H1 (cell line): Measurements from ENCODE around the gene MRE11. TPM values are rescaled to one million over a fixed set of nuclear protein-coding genes. Genes with fewer than 3 reads are reported as not detected.

Experiments
- CTCF ChIA-PET: fragments of 300-600 bp; sonication (Branson Sonifier 250); formaldehyde crosslinking; loops from one replicate; lab custom pipeline; 2021; ENCODE audit not compliant: partially characterized antibody; lab: Charles Lee
- POLR2A ChIA-PET: fragments of 300-600 bp; sonication (Branson Sonifier 250); formaldehyde crosslinking; loops from one replicate; lab custom pipeline; 2021; ENCODE audit warnings: inconsistent platforms; ENCODE audit not compliant: partially characterized antibody; lab: Charles Lee
- DNase-seq, 2 experiments: peaks; one replicate each; pipeline versions ENCODE4 v3.0.0 to v3.0.0-alpha.2; 2010 to 2022; ENCODE audit warnings: low spot score in 2 of 2, low read depth in 1 of 2, mixed read lengths in 1 of 2
- FAIRE-seq: peaks from 2 replicates; lab custom pipeline; 2011; peaks lifted over from hg19 to GRCh38; lab: Jason Lieb, UNC
- H2AFZ ChIP-seq: 2 replicates; pipeline ENCODE4 v1.8.1; 2012; ENCODE audit warnings: low read length, inconsistent platforms
- H2AK5ac ChIP-seq: 2 replicates; pipeline ENCODE4 v1.6.1; 2013; ENCODE audit warnings: low read depth, low read length
- H2BK120ac ChIP-seq: replicated peaks from 2 replicates; pipeline ENCODE3; 2013; ENCODE audit warnings: low read depth, low read length, inconsistent platforms
- H2BK12ac ChIP-seq: 2 replicates; pipeline ENCODE4 v1.6.1; 2013; ENCODE audit warnings: low read depth, low read length
- H2BK15ac ChIP-seq: 2 replicates; pipeline ENCODE4 v1.6.1; 2013; ENCODE audit warnings: low read length
- H2BK20ac ChIP-seq: 2 replicates; pipeline ENCODE4 v1.6.1; 2013; ENCODE audit warnings: low read length
- H2BK5ac ChIP-seq: 2 replicates; pipeline ENCODE4 v1.6.1; 2013; ENCODE audit warnings: low read depth, low read length
- H3K14ac ChIP-seq: 2 replicates; pipeline ENCODE4 v1.6.1; 2013; ENCODE audit warnings: inconsistent platforms; ENCODE audit not compliant: insufficient read length
- H3K18ac ChIP-seq: 2 replicates; pipeline ENCODE4 v1.6.1; 2013; ENCODE audit warnings: low read length; ENCODE audit errors: extremely low read depth
- H3K23ac ChIP-seq: 2 replicates; pipeline ENCODE4 v1.6.1; 2013; ENCODE audit warnings: inconsistent platforms; ENCODE audit not compliant: insufficient read length
- H3K23me2 ChIP-seq: 2 replicates; pipeline ENCODE4 v1.6.1; 2013; ENCODE audit warnings: low read depth, low read length
- H3K27ac ChIP-seq: 2 replicates; pipeline ENCODE4 v1.6.1; 2011; ENCODE audit warnings: low read depth, low read length, inconsistent platforms
- H3K27me3 ChIP-seq, 4 experiments: replicated peaks in 1 of 4; 1 replicate in 1 of 4; 2 replicates in 3 of 4; pipeline versions ENCODE4 v1.6.1 to v1.8.1; 2011 to 2013; ENCODE audit warnings: low read length in 3 of 4, mild to moderate bottlenecking in 3 of 4, inconsistent platforms in 2 of 4, mixed read lengths in 2 of 4, moderate library complexity in 1 of 4; ENCODE audit not compliant: control insufficient read depth in 3 of 4, insufficient read depth in 3 of 4; ENCODE audit errors: extremely low read depth in 1 of 4
- H3K36me3 ChIP-seq, 4 experiments: 2 replicates each; pipeline versions ENCODE4 v1.6.1 to v1.8.1; 2011 to 2013; ENCODE audit warnings: mild to moderate bottlenecking in 4 of 4, low read length in 3 of 4, moderate library complexity in 2 of 4, control low read depth in 1 of 4, inconsistent platforms in 1 of 4; ENCODE audit not compliant: insufficient read depth in 4 of 4, control insufficient read depth in 2 of 4
- H3K4ac ChIP-seq: replicated peaks from 2 replicates; pipeline ENCODE3; 2013; ENCODE audit warnings: low read length, low read depth, mixed read lengths, inconsistent platforms; ENCODE audit not compliant: insufficient read length
- H3K4me1 ChIP-seq, 4 experiments: replicated peaks in 1 of 4; 1 replicate in 1 of 4; 2 replicates in 3 of 4; pipeline versions ENCODE4 v1.6.1 to v1.8.1; 2011 to 2013; ENCODE audit warnings: low read length in 3 of 4, inconsistent platforms in 2 of 4, mixed read lengths in 1 of 4; ENCODE audit not compliant: insufficient read depth in 4 of 4, control insufficient read depth in 3 of 4
- H3K4me2 ChIP-seq, 2 experiments: 2 replicates each; pipeline versions ENCODE4 v1.6.1 to v1.8.1; 2011 to 2013; ENCODE audit warnings: low read depth in 2 of 2, low read length in 2 of 2, control low read depth in 1 of 2, inconsistent platforms in 1 of 2, mild to moderate bottlenecking in 1 of 2; ENCODE audit not compliant: insufficient read depth in 1 of 2
- H3K4me3 ChIP-seq, 4 experiments: fragments of 200-600, 300-600 bp in 1 of 4; sonication (generic), shearing (Covaris generic), sonication (Bioruptor Twin) in 1 of 4; 2 replicates each; pipeline versions ENCODE4 v1.5.1 to v1.8.1; 2011 to 2016; ENCODE audit warnings: low read length in 4 of 4, low read depth in 3 of 4, control low read depth in 2 of 4, inconsistent platforms in 2 of 4, mild to moderate bottlenecking in 2 of 4, mixed read lengths in 1 of 4, moderate library complexity in 1 of 4; ENCODE audit not compliant: insufficient read depth in 2 of 4; ENCODE audit errors: extremely low read depth in 1 of 4
- H3K56ac ChIP-seq: replicated peaks from 2 replicates; pipeline ENCODE3; 2013; ENCODE audit warnings: low read depth, mild to moderate bottlenecking, mixed read lengths, low read length, inconsistent platforms; ENCODE audit not compliant: insufficient read length
- H3K79me1 ChIP-seq: 2 replicates; pipeline ENCODE4 v1.6.1; 2013; ENCODE audit warnings: low read depth, low read length, control low read depth
- H3K79me2 ChIP-seq, 2 experiments: 2 replicates each; pipeline versions ENCODE4 v1.6.1 to v1.8.1; 2012 to 2013; ENCODE audit warnings: low read length in 2 of 2, mild to moderate bottlenecking in 2 of 2, inconsistent platforms in 1 of 2; ENCODE audit not compliant: insufficient read depth in 2 of 2, control insufficient read depth in 1 of 2
- H3K9ac ChIP-seq, 4 experiments: replicated peaks in 1 of 4; 1 replicate in 1 of 4; 2 replicates in 3 of 4; pipeline versions ENCODE4 v1.6.1 to v1.8.1; 2011 to 2013; ENCODE audit warnings: low read depth in 3 of 4, low read length in 3 of 4, control low read depth in 2 of 4, mild to moderate bottlenecking in 2 of 4, moderate library complexity in 2 of 4, inconsistent platforms in 1 of 4; ENCODE audit errors: extremely low read depth in 1 of 4
- H3K9me3 ChIP-seq, 2 experiments: 2 replicates each; pipeline versions ENCODE4 v1.6.1 to v1.8.1; 2012 to 2013; ENCODE audit warnings: mild to moderate bottlenecking in 2 of 2, moderate library complexity in 2 of 2, control low read depth in 1 of 2, inconsistent platforms in 1 of 2, low read depth in 1 of 2, low read length in 1 of 2, mixed read lengths in 1 of 2; ENCODE audit not compliant: insufficient read depth in 2 of 2
- H4K20me1 ChIP-seq, 2 experiments: replicated peaks in 1 of 2; 2 replicates each; pipeline versions ENCODE3 to v1.8.1; 2011 to 2013; ENCODE audit warnings: inconsistent platforms in 2 of 2, low read length in 2 of 2, mild to moderate bottlenecking in 1 of 2; ENCODE audit not compliant: insufficient read depth in 2 of 2, control insufficient read depth in 1 of 2
- H4K5ac ChIP-seq: 2 replicates; pipeline ENCODE4 v1.6.1; 2013; ENCODE audit warnings: low read length, low read depth, mixed read lengths, inconsistent platforms; ENCODE audit not compliant: insufficient read length
- H4K8ac ChIP-seq: 2 replicates; pipeline ENCODE4 v1.8.0; 2013; ENCODE audit warnings: mild to moderate bottlenecking, moderate library complexity, low read length, inconsistent platforms; ENCODE audit not compliant: insufficient read depth; ENCODE audit errors: extremely low read depth
- H4K91ac ChIP-seq: replicated peaks from 2 replicates; pipeline ENCODE3; 2013; ENCODE audit warnings: low read length, mixed read lengths, inconsistent platforms; ENCODE audit not compliant: insufficient read length
- CBX5 ChIP-seq: fragments of 300-800, 300-1000 bp; sonication (generic); IDR thresholded peaks from 2 replicates; pipeline ENCODE4 v1.7.1; 2016; ENCODE audit warnings: antibody characterized with exemption, low read length, low read depth
- CHD2 ChIP-seq: IDR thresholded peaks from 2 replicates; pipeline ENCODE4 v1.6.1; 2012; ENCODE audit warnings: low read length, improper control_type of control experiment
- CTBP2 ChIP-seq: IDR thresholded peaks from 2 replicates; pipeline ENCODE4 v1.7.0; 2011; ENCODE audit warnings: borderline replicate concordance, mild to moderate bottlenecking, moderate library complexity, mixed read lengths, low read length; ENCODE audit not compliant: insufficient read depth, insufficient read length
- GABPA ChIP-seq: IDR thresholded peaks from 2 replicates; pipeline ENCODE4 v1.6.1; 2011; ENCODE audit warnings: mild to moderate bottlenecking, low read length, moderate library complexity, borderline replicate concordance; ENCODE audit not compliant: insufficient read depth
- JUN ChIP-seq: IDR thresholded peaks from 2 replicates; pipeline ENCODE4 v1.6.1; 2011; ENCODE audit warnings: low read depth, mild to moderate bottlenecking, improper control_type of control experiment, low read length
- JUND ChIP-seq: IDR thresholded peaks from 2 replicates; pipeline ENCODE4 v1.6.1; 2011; ENCODE audit warnings: mild to moderate bottlenecking, improper control_type of control experiment, low read length
- NANOG ChIP-seq: IDR thresholded peaks from 2 replicates; pipeline ENCODE4 v1.6.1; 2011; ENCODE audit warnings: low read length, low read depth, mild to moderate bottlenecking, inconsistent platforms; ENCODE audit not compliant: insufficient read depth, poor library complexity, severe bottlenecking
- POLR2AphosphoS5 ChIP-seq: IDR thresholded peaks from 2 replicates; pipeline ENCODE4 v1.6.1; 2011; ENCODE audit warnings: low read depth, low read length
- RXRA ChIP-seq: IDR thresholded peaks from 2 replicates; pipeline ENCODE4 v1.6.1; 2011; ENCODE audit warnings: low read depth, mild to moderate bottlenecking, low read length, moderate library complexity; ENCODE audit not compliant: insufficient read depth
- SIN3A ChIP-seq, 2 experiments: IDR thresholded peaks in 1 of 2; conservative IDR thresholded peaks in 1 of 2; 2 replicates each; pipeline ENCODE4 v1.6.1; 2011 to 2012; ENCODE audit warnings: low read length in 2 of 2, improper control_type of control experiment in 1 of 2, low read depth in 1 of 2, mild to moderate bottlenecking in 1 of 2
- SIRT6 ChIP-seq: IDR thresholded peaks from one replicate; pipeline ENCODE4 v1.7.1; 2012; ENCODE audit warnings: low read length, inconsistent platforms
- USF2 ChIP-seq: IDR thresholded peaks from 2 replicates; pipeline ENCODE4 v1.6.1; 2011; ENCODE audit warnings: low read length, improper control_type of control experiment
- YY1 ChIP-seq: IDR thresholded peaks from 2 replicates; pipeline ENCODE4 v1.6.1; 2011; ENCODE audit warnings: low read depth, mild to moderate bottlenecking, low read length
- WGBS, 2 experiments: shearing (Covaris generic) in 1 of 2; methylation state at CpG; one replicate each; pipeline versions ENCODE4 v1.1.6 to v1.1.7; 2013 to 2015; ENCODE audit warnings: low lambda C conversion rate in 2 of 2, mixed read lengths in 2 of 2, inconsistent platforms in 1 of 2, low coverage in 1 of 2, missing lambda C conversion rate in 1 of 2; ENCODE audit not compliant: insufficient replicate concordance in 2 of 2, insufficient coverage in 1 of 2, insufficient read length in 1 of 2; ENCODE audit errors: extremely low coverage in 1 of 2, missing lambda C conversion rate in 1 of 2; 5-methylcytosine and 5-hydroxymethylcytosine counted together
- polyA plus RNA-seq, 7 experiments: library from polyadenylated mRNA; depleted of rRNA in 3 of 7; stranded (reverse) in 5 of 7; unstranded in 2 of 7; fragments of >200 nt in 5 of 7; fragments of 200-250 nt in 2 of 7; gene quantifications; 1 replicate in 5 of 7; 2 replicates in 1 of 7; 4 replicates in 1 of 7; pipeline versions ENCODE4 v1.2.1 to v1.2.3, GENCODE V29; 2011 to 2013; ENCODE audit warnings: missing spikeins in 2 of 7, mixed read lengths in 2 of 7
- total RNA-seq: library from RNA; stranded (reverse); fragmentation: NEBNext Ultra II Directional; extraction: Animal tissue kit (Norgen Biotek cat#: 25700); gene quantifications from 2 replicates; pipeline ENCODE4 v1.2.1, GENCODE V29; 2021

The MRE11 gene
- total and polyA plus RNA-seq, 2 of the 8 experiments (the other 6 are each of a cell fraction or from before 2014, with no cell fraction given), result 7.2 to 43.4 TPM

- FAIRE-seq, result no peak
- Histone ChIP-seq H3K79me2 (no peaks in the 10 kb centered on the region), H4K91ac (no peak overlapping the region)
- TF ChIP-seq CTBP2 (no peak), NANOG (no peak), CBX5 (no peak), POLR2AphosphoS5 (no peak), YY1 (no peak), CHD2 (no peak), USF2 (no peak), JUN (no peak), SIN3A (conservative IDR thresholded peaks at IDR 0.05 in 1 of 2, IDR thresholded peaks at IDR 0.05 in 1 of 2; ENCODE audit: low read depth in 1 of 2, low read length in 2 of 2) (no peak), SIRT6 (no peak), JUND (no peak), RXRA (no peak), GABPA (no peak)
Measured at GRCh38 chr11:94516725-94517124, 23.1 kb upstream of the MRE11 start.

More at GRCh38 chr11:94516725-94517124, 23.1 kb upstream of the MRE11 start:
- Histone ChIP-seq H3K4me2 (no peak overlapping the region), H2AFZ (no peak overlapping the region), H3K27ac (no peak overlapping the region), H2BK5ac (no peak overlapping the region), H3K23ac (no peak overlapping the region), H3K23me2 (peaks cover 9% of the 10 kb centered on the region), H4K20me1 (peaks cover 0 to 2% of the 10 kb centered on the region in 2 experiments), H3K9ac (no peak overlapping the region), H3K4me1 (peaks cover 0 to 4% (median 0%) of the 10 kb centered on the region in 4 experiments; a peak in 2 of 7 replicates), H2AK5ac (no peak overlapping the region), H3K18ac (no peak overlapping the region), H3K9me3 (no peaks in the 10 kb centered on the region), H2BK20ac (no peak overlapping the region), H3K79me1 (no peaks in the 10 kb centered on the region; the same call in 1 of the 2 replicates), H3K4ac (no peak overlapping the region), H2BK120ac (no peak overlapping the region), H2BK12ac (no peak overlapping the region), H4K8ac (no peak overlapping the region), H3K4me3 (no peak overlapping the region), H3K36me3 (no peaks in the 10 kb centered on the region), H3K27me3 (peaks cover 0 to 14% (median 12%) of the 10 kb centered on the region in 4 experiments; a peak in 5 of 7 replicates), H3K56ac (no peak overlapping the region), H3K14ac (no peak overlapping the region), H4K5ac (no peak overlapping the region), H2BK15ac (no peak overlapping the region)
- POLR2A ChIA-PET, result interaction anchor here (0.7 kb wide), 1 partner anchor 52 kb away, joined by 3 read pairs; no protein-coding TSS in a partner anchor
- CTCF ChIA-PET, result interaction anchor here (0.6 to 2.8 kb wide), 11 partner anchors 10 to 621 kb away, joined by 3 to 10 read pairs (median 3); no protein-coding TSS in a partner anchor
- DNase-seq, result no peak
- WGBS, 2 experiments, result 4% methylated on average over 1 of the region's 1 CpG; no CpG with 5 or more reads in 1 of the 2 experiments
